Suprapubic skin (tissue), 4 donors: Measurements from ENCODE around the gene KIZ. TPM values are rescaled to one million over a fixed set of nuclear protein-coding genes. Genes with fewer than 3 reads are reported as not detected.

Experiments used
- DNase-seq, 2 donors: peaks; one replicate each; pipeline ENCODE4 v3.0.0-alpha.2; 2019; ENCODE audit warnings: low spot score in 2 of 2
- H3K27ac ChIP-seq: fragments of 200-600 bp; sonication (generic); one replicate; pipeline ENCODE4 v1.5.1; 2019
- H3K27me3 ChIP-seq: fragments of 200-600 bp; sonication (generic); one replicate; pipeline ENCODE4 v1.5.1; 2019
- H3K36me3 ChIP-seq: fragments of 200-600 bp; sonication (generic); one replicate; pipeline ENCODE4 v1.5.1; 2019
- H3K4me1 ChIP-seq: fragments of 200-600 bp; sonication (generic); one replicate; pipeline ENCODE4 v1.5.1; 2019
- H3K4me3 ChIP-seq: fragments of 200-600 bp; sonication (generic); one replicate; pipeline ENCODE4 v1.5.1; 2019; ENCODE audit warnings: mild to moderate bottlenecking
- H3K9me3 ChIP-seq: fragments of 200-600 bp; sonication (generic); one replicate; pipeline ENCODE4 v1.5.1; 2019
- CTCF ChIP-seq, 2 donors: fragments of 200-600 bp in 1 of 2; fragments of 450-650 bp in 1 of 2; sonication (generic) in 1 of 2; IDR thresholded peaks; one replicate each; pipeline ENCODE4 v1.5.1; 2016 to 2019; ENCODE audit warnings: antibody characterized with exemption in 2 of 2, mild to moderate bottlenecking in 1 of 2, moderate library complexity in 1 of 2
- EP300 ChIP-seq: sonication (generic); formaldehyde crosslinking; IDR thresholded peaks from one replicate; pipeline ENCODE4 v1.6.1; 2017; ENCODE audit warnings: antibody characterized with exemption
- POLR2A ChIP-seq, 2 donors: fragments of 450-650 bp; IDR thresholded peaks; one replicate each; pipeline ENCODE4 v1.6.1; 2017; ENCODE audit warnings: antibody characterized with exemption in 2 of 2, mild to moderate bottlenecking in 2 of 2, moderate library complexity in 2 of 2
- POLR2AphosphoS5 ChIP-seq, 3 donors: sonication (generic); formaldehyde crosslinking; IDR thresholded peaks; one replicate each; pipeline ENCODE4 v1.6.1; 2017; ENCODE audit warnings: antibody characterized with exemption in 3 of 3
- WGBS: methylation state at CpG from one replicate; pipeline ENCODE4 v1.1.5; 2018; 5-methylcytosine and 5-hydroxymethylcytosine counted together
- total RNA-seq, 4 donors: library from RNA; depleted of rRNA; stranded (reverse); fragments of >200 nt; gene quantifications; one replicate each; pipeline ENCODE4 v1.1.0, GENCODE V29; 2016

The KIZ gene
- total RNA-seq, 4 donors from 2014 or later = 14.7 to 43.0 (median 34.0) TPM

DNA sequence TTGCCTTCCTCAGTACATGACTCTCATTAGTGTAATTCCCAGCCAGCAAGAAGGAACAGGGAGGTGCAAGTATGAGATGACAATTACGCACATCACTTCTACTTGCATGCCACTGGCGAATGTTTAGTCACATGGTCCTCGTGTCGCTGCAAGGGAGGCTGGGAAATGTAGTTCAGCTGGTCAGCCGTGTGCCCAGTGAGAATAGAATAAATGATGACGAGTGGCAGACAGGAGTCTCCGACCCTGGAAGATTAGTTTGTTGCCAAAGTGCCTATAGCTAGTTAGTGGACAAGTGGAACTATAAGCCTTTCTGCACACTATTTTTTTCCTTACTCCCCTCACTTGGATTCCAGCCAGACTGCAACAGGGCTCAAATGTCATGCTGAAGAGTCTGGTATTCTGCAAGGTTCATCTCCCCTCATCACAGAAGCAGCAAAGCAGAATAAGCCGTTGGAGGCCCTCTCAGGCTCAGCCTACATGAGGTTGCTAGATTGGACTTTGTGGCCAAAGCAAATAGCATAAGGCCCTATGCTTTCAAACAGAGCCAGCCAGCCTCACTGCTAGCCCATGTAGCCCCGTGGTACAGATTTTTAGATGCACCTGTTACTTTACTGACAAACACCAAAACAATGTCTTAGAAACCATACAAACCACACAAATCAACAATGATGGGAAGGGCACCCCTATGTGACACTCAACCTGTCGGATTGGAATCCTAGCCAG lies 29.4 kb upstream of the KIZ start:
- Histone ChIP-seq H3K36me3 (no peaks in the 10 kb centered on the region), H3K27me3 (peaks cover 54% of the 10 kb centered on the region), H3K4me1 (peaks cover 21% of the 10 kb centered on the region), H3K27ac (no peak overlapping the region), H3K4me3 (no peak overlapping the region), H3K9me3 (no peaks in the 10 kb centered on the region)
- no peak for DNase-seq
- 43% methylated on average over 10 of the region's 10 CpGs for WGBS
- no peak for TF ChIP-seq POLR2AphosphoS5 (IDR thresholded peaks at IDR 0.05)
- TF ChIP-seq CTCF (IDR thresholded peaks at IDR 0.05) = no peak
- TF ChIP-seq EP300 = no peak
- no peak for TF ChIP-seq POLR2A (IDR thresholded peaks at IDR 0.05)

- H3K4me1 ChIP-seq = peaks cover 44% of the 10 kb centered on the region
- no peak overlapping the region for H3K27ac ChIP-seq
- no peak for TF ChIP-seq POLR2A (IDR thresholded peaks at IDR 0.05)
- TF ChIP-seq EP300 = no peak
- TF ChIP-seq CTCF (IDR thresholded peaks at IDR 0.05) = no peak
- TF ChIP-seq POLR2AphosphoS5 (IDR thresholded peaks at IDR 0.05) = no peak
- peak overlapping the region; percentile 48 for H3K4me3 ChIP-seq
- no peaks in the 10 kb centered on the region for H3K9me3 ChIP-seq
- H3K36me3 ChIP-seq = no peaks in the 10 kb centered on the region
- peak in 1 of 2 donors; percentile 72 for DNase-seq
- 2% methylated on average over 45 of the region's 46 CpGs for WGBS
- peaks cover 69% of the 10 kb centered on the region for H3K27me3 ChIP-seq
Observed at GRCh38 chr20:21099751-21100577, 25.9 kb upstream of the KIZ start.

- peak overlapping the region; percentile 48 for H3K4me3 ChIP-seq
- H3K36me3 ChIP-seq = no peaks in the 10 kb centered on the region
- H3K27me3 ChIP-seq = peaks cover 78% of the 10 kb centered on the region
- TF ChIP-seq EP300 = no peak
- no peak for TF ChIP-seq CTCF (IDR thresholded peaks at IDR 0.05)
- TF ChIP-seq POLR2A (IDR thresholded peaks at IDR 0.05) = no peak
- no peak for TF ChIP-seq POLR2AphosphoS5 (IDR thresholded peaks at IDR 0.05)
- H3K27ac ChIP-seq = peak overlapping the region; percentile 6
- H3K9me3 ChIP-seq = no peaks in the 10 kb centered on the region
- peaks cover 53% of the 10 kb centered on the region for H3K4me1 ChIP-seq
- DNase-seq = no peak
- WGBS = 6% methylated on average over 57 of the region's 64 CpGs
Observed at GRCh38 chr20:21100578-21101452, 25.1 kb upstream of the KIZ start.

GRCh38 chr20:21101453-21101931 lies 24.4 kb upstream of the KIZ start:
- no peak for TF ChIP-seq EP300
- TF ChIP-seq POLR2A (IDR thresholded peaks at IDR 0.05) = no peak
- TF ChIP-seq POLR2AphosphoS5 (IDR thresholded peaks at IDR 0.05) = no peak
- TF ChIP-seq CTCF (IDR thresholded peaks at IDR 0.05) = no peak
- WGBS = 0% methylated on average over 1 of the region's 35 CpGs
- Histone ChIP-seq H3K4me1 (peaks cover 59% of the 10 kb centered on the region), H3K27me3 (peaks cover 78% of the 10 kb centered on the region), H3K4me3 (peak overlapping the region; percentile 48), H3K36me3 (no peaks in the 10 kb centered on the region), H3K27ac (peak overlapping the region; percentile 6), H3K9me3 (no peaks in the 10 kb centered on the region)
- no peak for DNase-seq
